Measurements from ENCODE around the gene HBA1. TPM values are rescaled to one million over a fixed set of nuclear protein-coding genes. Genes with fewer than 3 reads are reported as not detected.

HBA1 gene
- total and polyA plus RNA-seq, 9 of the 15 experiments (the other 6 are each of a cell fraction or from before 2014, with no cell fraction given), result 128 to 2,388 (median 380) TPM

DNA sequence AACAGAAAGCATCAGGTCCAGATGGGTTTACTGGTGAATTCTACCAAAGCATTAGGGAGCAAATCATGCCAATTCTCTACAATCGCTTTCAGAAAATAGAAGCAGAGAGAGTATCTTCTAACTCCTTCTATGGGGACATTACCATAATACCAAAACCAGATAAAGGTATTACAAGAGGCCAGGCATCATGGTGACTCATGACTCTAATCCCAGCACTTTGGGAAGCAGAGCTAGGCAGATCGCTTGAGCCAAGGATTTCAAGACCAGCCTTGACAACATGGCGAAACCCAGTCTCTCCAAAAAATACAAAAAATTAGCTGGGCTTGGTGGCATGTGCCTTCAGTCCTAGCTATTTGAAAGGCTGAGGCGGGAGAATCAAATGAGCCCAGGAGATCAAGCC lies 26.8 kb downstream of the HBA1 start:
- peaks cover 86% of the 10 kb centered on the region for H3K36me3 ChIP-seq (ENCODE audit: control insufficient read depth, insufficient read depth, low read length)
- ATAC-seq (no peak), DNase-seq (ENCODE audit: extremely low read depth in 1 of 4, low spot score in 3 of 4) (no peak), FAIRE-seq (no peak)
- whole genome bisulfite sequencing (ENCODE audit: insufficient coverage, low coverage, missing lambda C conversion rate), result 93% methylated on average over 4 of the region's 4 CpGs
- ChIA-PET POLR2A (no interaction called here), CTCF (ENCODE audit: low intra/inter-chr PET ratio) (interaction anchor here (0.6 kb wide), 1 partner anchor 116 kb away, joined by 8 read pairs; no protein-coding TSS in a partner anchor)
- H3K4me1 ChIP-seq (replicated peaks in 1 of 2; ENCODE audit: control insufficient read depth in 2 of 2, insufficient read depth in 2 of 2, low read length in 2 of 2), result no peaks in the 10 kb centered on the region
- H3K4me2 ChIP-seq (ENCODE audit: insufficient read depth, low read length), result no peak overlapping the region
- intact Hi-C loops (cut with micrococcal nuclease), result no loop called here
- H3K27ac ChIP-seq (ENCODE audit: extremely low read depth, low read depth, low read length), result no peak overlapping the region
- H4K20me1 ChIP-seq (replicated peaks; ENCODE audit: control insufficient read depth, insufficient read depth, low read length), result no peaks in the 10 kb centered on the region
- in situ Hi-C loops (cut with MboI), result no loop called here
- no peaks in the 10 kb centered on the region for H3K27me3 ChIP-seq (ENCODE audit: control insufficient read depth in 2 of 2, insufficient read depth in 2 of 2, low read length in 2 of 2)
- H2AFZ ChIP-seq (ENCODE audit: low read depth, low read length), result no peak overlapping the region
- peaks cover 3% of the 10 kb centered on the region; the same call in 1 of the 3 replicates for H3K79me2 ChIP-seq (ENCODE audit: control insufficient read depth, insufficient read depth, low read length)
- no peak overlapping the region for H3K9ac ChIP-seq (ENCODE audit: insufficient read depth in 1 of 2, low read depth in 2 of 2, low read length in 2 of 2)
- no TSS peak for BruUV-seq (replicated peaks)
- no peaks in the 10 kb centered on the region for H3K9me3 ChIP-seq (replicated peaks; ENCODE audit: control insufficient read depth, insufficient read depth, low read depth, low read length)
- H3K9me1 ChIP-seq (ENCODE audit: control insufficient read depth, insufficient read depth, low read length), result no peaks in the 10 kb centered on the region
- H3K4me3 ChIP-seq, result no peak overlapping the region
- TF ChIP-seq ZNF395 (CRISPR knock-in tag; IDR thresholded peaks at IDR 0.05) (no peak), USF2 (CRISPR knock-in tag; IDR thresholded peaks at IDR 0.05) (no peak), ZNF644 (tag; IDR thresholded peaks at IDR 0.05; ENCODE audit: low read depth) (no peak), IRF9 (tag; IDR thresholded peaks at IDR 0.05) (no peak), ZBTB8A (IDR thresholded peaks at IDR 0.05; ENCODE audit: partially characterized antibody) (no peak), NCOA4 (IDR thresholded peaks at IDR 0.05; ENCODE audit: partially characterized antibody) (no peak), GABPB1 (CRISPR knock-in tag; IDR thresholded peaks at IDR 0.05) (no peak), ZNF609 (CRISPR knock-in tag; IDR thresholded peaks at IDR 0.05; ENCODE audit: borderline replicate concordance) (no peak), ZNF165 (CRISPR knock-in tag; IDR thresholded peaks at IDR 0.05; ENCODE audit: borderline replicate concordance) (no peak), ZKSCAN8 (CRISPR knock-in tag; IDR thresholded peaks at IDR 0.05) (no peak)
- TF ChIP-seq, protein P1, sequence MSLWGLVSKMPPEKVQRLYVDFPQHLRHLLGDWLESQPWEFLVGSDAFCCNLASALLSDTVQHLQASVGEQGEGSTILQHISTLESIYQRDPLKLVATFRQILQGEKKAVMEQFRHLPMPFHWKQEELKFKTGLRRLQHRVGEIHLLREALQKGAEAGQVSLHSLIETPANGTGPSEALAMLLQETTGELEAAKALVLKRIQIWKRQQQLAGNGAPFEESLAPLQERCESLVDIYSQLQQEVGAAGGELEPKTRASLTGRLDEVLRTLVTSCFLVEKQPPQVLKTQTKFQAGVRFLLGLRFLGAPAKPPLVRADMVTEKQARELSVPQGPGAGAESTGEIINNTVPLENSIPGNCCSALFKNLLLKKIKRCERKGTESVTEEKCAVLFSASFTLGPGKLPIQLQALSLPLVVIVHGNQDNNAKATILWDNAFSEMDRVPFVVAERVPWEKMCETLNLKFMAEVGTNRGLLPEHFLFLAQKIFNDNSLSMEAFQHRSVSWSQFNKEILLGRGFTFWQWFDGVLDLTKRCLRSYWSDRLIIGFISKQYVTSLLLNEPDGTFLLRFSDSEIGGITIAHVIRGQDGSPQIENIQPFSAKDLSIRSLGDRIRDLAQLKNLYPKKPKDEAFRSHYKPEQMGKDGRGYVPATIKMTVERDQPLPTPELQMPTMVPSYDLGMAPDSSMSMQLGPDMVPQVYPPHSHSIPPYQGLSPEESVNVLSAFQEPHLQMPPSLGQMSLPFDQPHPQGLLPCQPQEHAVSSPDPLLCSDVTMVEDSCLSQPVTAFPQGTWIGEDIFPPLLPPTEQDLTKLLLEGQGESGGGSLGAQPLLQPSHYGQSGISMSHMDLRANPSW (CRISPR knock-in tag; IDR thresholded peaks at IDR 0.05), result no peak
